HG03432 (cell line): ENCODE data around the gene LIMCH1.

ENCODE experiments used
- ATAC-seq: cut with Tn5 transposase; IDR thresholded peaks from one replicate; pipeline ENCODE4 v1.9.1; 2021; ENCODE audit warnings: mild to moderate bottlenecking, moderate library complexity; ENCODE audit not compliant: unreplicated experiment

The LIMCH1 gene

DNA sequence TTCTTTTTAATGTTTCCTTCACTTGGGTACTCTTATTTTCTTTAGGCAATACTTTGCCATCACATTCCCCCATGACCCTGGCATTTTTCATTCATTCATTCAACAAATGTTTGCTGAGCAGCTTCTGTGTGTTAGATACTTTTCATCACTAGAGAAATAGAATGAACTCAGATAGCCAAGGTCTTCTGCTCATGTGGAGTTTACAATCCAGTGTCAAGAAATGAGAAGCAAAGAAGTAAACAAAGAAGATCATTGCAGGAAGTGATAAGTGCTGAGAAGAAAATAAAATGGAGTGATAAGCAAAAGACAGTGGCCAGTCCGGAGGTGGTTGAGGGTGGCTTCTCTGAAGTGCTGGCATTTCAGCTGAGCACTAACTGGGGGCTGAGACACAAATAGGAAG is 63.1 kb downstream of the LIMCH1 start:
- no peak for ATAC-seq

DNA sequence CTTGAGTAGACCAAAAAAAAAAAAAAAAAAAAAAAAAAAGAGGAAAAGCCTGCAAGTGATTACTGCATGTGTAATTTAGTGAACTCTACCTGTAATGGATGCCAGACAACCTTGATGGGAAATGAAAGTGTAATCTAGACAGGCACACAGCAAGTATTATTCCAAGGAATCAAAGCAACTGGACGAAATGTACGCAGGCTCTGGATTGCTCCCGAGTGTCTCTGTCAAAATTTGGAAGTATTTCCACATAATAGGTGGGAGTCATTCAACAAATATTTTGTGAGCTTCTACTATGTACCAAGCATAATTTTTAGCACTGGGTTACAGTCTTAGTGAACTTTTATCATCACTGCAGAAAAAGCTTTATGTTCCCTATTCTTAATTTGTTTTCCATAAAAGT is 64.2 kb downstream of the LIMCH1 start:
- ATAC-seq: no peak

DNA sequence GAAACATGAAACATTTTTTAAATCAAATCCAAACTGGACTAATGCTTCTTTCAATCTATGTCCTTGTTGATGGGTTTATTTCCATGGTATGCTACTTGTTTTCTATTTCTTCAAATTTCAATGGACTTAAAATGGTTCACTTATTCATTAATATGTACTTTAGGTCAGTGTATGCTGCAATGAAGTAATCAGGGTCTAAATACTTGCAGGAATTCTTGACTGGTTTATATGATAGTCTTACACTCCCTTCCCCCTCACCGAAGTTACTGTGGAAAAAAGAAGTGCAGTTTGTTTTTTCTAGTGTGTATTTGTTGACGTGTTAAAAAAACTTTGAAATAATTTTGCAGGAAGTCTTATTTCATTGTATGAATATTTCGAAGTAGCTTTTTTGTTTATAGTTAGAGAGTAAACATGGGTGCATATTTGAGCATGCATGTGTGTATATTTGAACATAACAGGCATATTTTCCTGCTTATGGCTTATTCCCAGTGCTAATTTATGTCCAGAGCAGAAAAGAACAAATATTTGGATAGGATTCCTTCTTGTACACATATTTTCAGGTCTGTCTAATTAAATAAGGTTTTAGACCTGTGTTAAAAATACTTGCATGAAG is 65.0 kb downstream of the LIMCH1 start:
- ATAC-seq: no peak

DNA sequence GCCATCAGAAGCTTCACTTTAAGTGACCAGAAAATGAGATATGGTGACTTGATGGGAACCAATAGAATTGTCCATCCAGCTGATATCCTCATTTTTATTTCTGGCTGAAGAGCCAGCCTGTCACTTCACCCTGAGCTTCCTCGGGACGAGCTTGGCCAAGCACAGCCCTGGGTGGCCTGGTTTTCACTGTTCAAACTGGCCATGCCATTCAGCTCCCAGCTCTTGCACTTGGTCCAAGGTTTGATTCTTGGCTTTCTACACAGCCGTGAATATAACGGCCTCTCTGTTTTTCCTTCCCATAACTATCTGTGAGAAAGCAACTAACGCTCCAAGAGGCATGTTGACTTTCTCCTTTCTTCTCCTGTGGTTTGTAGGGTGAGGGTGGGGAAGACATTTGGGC is 71.9 kb downstream of the LIMCH1 start:
- no peak for ATAC-seq

DNA sequence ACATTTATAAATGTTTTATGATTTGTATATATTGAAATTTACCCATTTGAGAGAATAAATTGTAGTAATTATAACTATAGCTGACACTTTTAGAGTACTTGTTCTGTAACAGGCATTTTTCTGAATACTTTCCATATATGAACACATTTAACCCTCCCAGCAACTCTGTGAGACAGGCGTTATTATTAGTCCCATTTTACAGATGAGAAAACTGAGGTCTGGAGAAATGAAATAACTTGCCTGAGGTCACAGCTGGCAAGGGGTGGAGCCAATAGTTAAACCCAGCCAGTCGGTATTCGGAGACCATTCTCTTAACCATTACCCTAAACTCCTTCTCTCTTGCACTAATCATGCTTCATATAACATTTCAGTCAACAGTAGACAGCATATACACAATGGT is 72.5 kb downstream of the LIMCH1 start:
- no peak for ATAC-seq

DNA sequence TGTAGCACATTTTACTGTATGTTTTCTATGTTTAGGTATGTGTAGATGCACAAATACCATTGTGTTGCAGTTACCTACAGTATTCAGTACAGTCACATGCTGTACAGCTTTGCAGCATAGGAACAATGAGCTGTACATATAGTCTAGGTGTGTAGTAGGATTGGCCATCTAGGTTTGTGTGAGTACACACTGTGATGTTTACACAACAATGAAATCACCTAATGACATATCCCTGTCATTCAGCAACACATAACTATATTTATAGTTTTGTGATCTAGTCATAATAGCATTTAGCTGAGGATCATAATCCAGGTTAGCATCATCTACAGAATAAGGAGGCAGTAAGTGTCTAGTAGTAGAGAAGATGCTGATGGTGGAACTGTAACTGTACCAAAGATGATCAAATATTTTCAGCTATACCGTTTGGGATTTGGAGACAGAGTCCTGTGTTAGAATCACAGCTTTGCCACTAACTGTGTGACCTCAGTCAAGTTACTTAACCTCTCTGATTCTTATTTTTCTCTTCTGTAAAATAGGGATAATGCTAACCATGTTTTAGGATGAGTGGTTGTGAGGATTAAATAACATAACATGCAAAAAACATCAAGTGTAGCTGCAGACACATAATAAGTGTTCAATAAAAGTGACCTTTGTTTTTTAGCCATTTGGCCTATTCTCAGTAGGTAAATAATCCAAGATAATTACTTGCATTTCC is 73.3 kb downstream of the LIMCH1 start:
- ATAC-seq: no peak

DNA sequence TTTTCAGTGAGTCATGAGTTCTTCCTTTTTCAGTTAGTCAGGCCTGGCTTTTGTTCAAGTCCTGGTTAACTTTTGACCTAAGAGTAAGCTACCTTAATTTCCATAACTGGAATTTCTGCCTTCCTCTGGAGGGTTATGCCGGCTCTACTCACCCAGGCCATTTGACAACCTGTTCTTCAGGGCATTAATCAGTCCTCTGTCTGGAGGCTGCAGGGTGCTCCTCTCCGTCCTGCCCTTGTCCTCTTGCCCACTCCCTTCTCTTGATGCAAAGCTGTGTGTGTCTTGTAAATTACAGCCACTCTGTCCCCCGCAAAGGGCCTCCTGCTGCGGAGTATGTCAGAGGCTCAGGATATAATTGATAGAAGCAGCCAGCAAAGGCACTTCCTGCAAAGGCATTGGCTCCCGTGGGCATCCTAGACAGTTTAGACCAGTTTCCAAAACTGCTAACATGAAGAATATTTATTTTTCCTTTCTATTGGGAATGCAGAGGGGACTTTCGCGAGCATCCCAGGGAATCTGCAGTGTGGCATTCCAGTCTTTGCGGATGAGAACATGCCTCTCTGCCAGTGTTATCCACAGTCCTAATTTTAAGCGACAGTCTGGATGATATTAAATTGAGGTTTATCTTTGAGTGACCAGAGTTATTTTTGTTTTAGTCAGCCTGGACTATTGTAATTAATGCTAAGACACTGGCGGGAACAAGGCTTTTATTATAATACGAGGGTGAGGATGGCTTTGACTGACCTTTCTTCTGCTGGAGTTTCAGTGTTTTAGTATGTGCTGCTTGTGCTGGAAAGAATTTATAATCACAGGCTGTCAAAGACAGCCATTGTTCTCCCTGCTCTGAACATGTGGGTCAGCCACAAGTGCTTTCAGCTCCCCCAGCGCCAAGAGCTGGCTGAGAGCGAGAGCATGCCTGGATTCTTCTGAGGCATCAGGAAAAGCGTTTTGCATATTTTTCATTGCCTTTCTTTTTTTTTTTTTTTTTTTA is 74.2 kb downstream of the LIMCH1 start:
- ATAC-seq: no peak

DNA sequence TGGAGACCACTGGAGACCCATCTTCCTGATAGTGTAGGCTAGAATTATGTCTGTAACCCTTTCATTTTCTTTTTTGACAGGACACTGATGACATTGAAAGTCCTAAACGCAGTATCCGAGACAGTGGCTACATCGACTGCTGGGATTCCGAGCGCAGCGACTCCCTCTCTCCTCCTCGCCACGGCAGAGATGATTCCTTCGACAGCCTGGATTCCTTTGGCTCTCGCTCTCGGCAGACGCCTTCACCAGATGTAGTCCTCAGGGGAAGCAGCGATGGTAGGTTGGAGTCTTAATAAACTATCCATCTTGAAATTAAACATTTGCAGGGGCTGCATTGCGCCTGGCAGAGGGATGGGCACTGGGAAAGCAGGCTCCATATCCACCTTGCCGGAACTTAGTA is 75.4 kb downstream of the LIMCH1 start:
- no peak for ATAC-seq

DNA sequence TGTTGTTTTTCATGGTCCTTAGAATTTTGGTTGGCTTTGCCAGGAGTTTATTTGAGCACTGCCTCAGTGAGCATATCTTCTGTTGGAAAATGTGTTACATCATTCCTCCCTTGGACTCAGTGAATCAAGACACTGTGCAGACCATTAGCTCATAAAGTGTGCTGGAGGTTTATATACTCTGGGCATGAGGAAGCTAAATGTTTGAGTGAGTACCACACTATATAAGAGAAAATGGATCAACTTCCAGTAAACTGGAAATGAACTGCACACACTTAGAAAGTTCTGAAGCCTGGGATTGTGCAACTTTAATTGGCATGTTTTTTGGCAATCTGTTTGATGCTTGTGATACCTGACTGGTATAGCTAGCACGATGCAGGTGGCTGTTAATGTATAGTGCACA is 75.9 kb downstream of the LIMCH1 start:
- no peak for ATAC-seq

DNA sequence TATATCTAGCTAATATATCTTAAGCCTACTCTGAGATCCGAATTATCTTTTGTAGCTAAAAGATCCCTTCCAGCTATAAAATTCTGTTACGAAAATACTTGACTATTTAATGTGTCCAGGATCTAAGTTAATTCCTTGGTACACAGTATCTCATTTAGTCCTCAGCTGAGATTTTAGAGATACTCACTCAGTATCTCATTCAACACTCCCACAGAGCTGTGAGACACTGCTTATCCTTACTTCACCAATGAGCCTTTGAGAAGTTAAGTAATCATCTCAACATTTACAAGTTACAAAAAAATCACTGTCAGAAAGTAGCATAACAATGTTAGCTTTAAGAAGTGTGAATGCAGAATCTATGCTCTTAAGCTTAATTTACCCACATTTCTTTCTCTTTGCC is 76.6 kb downstream of the LIMCH1 start:
- no peak for ATAC-seq

DNA sequence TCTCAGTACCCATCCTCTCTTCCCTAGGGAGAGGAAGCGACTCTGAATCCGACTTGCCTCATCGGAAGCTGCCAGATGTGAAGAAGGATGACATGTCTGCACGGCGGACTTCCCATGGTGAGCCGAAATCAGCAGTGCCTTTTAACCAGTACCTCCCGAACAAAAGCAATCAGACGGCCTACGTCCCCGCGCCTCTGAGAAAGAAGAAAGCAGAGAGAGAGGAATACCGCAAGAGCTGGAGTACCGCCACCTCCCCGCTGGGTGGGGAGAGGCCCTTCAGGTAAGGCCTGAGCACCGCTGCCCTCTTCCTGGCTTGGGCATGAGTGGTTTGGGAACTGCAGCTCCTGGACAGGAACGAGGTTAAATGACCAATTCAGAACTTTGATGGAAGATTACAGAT is 81.2 kb downstream of the LIMCH1 start:
- ATAC-seq: no peak

DNA sequence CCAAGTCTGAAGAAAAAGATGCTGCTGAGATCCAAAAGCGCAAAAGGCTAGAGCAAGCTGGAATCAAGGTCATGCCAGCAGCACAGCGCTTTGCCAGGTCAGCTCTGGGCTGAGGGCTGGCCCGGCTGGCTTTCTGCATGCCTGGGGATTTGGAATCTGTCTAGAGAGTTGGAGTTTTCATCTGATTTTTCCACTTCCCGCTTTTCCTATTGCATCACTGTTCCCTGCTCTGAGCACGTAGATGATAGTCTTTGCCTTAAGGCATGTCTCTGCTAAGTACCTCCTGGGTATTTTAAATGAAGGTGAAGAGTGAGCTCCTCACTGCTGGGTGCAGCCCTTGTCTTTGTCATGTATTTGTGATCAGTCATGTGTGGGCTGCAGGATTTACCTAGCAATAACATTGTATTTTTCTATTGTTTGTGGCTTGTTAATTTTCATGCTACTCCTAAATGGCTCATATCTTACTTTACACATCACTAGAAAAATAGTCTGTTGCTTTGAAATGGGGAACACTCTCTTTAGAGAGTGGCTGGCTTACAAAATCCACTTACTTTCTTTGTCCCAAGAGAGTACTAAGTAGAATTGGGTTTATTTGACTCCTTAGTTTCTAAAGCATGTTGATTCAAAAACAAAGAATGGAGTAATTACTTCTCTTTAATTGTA is 82.8 kb downstream of the LIMCH1 start:
- no peak for ATAC-seq

DNA sequence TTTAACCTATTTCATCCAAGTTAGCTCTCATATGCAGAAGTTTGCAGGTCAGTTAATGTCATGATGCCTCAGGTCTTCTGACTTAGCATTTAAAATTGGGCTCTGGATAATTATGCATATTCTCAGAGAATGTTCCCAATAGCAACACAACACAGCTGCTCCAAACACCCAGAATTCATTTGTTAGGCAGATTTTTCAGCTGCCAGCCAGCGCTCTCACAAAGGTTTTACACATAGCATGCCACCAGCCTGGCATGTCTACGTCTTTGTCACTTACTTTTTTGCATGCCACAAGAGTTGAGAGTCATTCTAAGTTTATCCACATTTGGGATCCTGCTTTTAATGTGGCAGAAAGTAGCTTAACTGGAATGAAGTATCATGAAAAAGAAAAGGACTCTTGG is 84.8 kb downstream of the LIMCH1 start:
- ATAC-seq: no peak

DNA sequence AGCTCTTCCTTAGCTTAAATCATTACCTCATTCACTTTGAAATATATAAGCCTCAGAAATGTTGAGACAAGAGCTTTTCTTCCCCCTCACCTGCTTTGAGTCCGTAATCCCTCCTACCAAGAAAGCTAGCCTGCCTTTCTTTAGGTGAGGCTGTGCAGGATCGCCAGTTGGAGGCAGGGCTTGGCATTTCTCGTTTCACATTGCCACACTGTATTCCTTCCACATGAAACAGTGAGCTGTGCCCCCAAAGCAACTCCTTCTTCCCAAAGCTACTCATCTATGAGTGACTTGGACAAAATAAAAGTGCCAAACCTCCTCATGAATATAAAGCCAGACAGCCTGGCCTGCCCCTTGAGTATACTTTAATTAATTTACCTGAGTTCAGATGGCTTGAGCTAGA is 86.8 kb downstream of the LIMCH1 start:
- no peak for ATAC-seq

DNA sequence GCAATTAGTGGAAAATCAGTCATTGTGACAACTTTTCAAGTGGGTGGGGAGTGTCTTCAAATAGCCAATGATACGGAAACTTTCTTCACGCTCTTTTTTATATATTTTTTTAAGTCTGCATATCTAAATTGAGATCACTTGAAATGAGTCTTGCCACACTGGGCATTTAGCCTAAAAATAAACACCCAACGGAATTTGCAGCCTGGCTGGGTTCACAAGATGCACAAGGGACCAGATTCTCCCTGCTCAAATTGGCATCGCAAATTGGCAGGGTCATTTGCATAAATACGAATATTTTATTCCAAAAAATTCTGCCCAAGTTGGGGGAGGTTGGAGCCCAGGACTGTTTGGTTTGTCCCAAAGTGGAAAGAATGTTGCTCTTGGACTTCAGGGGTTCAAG is 87.6 kb downstream of the LIMCH1 start:
- ATAC-seq: no peak

DNA sequence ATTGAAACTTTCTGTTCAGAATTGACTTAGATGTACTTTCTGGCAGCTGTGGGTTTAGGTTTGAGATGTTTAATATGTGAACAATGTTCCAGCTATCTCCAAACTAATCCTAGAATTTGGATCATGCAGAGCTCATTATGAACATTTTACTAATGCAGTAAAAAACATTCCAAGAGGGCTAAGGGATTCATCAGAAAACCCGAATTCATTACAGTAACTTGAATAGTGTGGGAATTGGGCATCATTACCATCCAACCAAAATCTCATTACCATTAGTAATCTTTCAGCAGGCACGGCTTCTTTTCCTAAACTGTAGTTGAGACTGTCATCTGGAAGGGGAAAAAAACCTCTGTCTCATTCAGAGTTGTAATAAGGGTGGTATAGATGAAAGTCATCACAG is 91.0 kb downstream of the LIMCH1 start:
- ATAC-seq: no peak

DNA sequence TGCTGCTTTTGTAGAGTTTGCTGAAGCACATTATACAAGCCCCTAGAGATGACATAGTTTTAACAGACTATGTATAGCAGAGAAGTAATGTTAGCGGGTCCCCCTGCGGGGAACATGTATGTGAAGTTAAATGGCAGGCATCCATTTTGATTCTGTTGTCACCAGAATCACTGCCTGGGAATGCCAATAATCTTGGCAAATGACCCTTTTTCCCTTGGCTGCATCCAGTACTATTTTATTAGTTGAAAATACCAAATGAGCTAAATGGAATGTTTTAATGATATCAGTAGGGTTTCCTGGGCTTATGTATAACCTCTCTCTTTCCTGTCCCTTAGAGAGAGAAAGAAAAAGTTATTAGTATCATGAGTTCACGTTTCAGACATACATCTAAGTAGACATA is 93.6 kb downstream of the LIMCH1 start:
- no peak for ATAC-seq

DNA sequence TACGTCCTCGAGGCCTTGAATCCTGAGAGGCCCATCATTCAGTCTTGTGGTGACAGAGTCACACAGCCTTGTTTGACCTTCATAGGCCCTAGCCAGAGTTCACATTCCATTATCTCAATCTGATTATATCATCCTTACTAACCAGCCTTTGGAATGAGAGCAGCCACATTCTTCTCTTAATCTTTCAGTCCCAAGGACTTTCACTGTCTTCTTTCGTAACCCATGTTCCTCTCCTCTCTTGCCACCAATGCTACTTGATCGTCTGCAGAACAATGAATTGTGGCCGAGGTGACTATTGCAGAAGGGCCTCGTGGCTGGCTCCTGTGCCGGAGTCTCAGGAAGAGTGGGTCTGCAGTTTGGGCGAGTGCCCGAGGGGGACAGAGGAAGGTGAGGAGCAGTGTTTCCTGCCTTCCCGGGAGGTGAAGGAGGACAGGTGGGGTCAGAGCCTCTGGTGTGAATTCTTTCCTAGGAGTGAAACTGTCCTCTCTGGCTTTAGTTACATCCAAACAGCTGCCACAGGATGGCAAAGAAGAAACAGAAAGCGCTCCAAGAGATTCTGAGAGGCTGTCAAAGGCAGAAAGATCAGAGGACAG is 94.6 kb downstream of the LIMCH1 start:
- ATAC-seq: no peak

DNA sequence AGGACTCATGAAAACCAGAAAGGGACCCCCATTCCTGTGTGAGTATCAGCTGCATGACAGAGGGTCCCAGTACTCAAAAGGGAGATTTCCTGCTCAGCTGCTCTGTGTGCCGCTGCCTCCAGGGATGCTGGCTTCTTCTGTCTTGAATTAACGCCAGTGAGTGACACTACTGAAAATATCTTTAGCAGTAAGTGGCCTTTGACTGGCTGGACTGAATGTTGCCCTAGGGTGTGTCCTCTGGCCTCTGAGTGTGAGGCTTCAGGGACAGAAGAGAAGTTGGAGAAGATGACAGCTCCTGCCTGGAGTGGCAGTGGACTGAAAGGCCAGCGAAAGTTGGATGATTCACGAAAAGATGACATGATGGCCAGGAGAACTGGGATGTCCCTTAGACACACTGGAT is 95.4 kb downstream of the LIMCH1 start:
- no peak for ATAC-seq

DNA sequence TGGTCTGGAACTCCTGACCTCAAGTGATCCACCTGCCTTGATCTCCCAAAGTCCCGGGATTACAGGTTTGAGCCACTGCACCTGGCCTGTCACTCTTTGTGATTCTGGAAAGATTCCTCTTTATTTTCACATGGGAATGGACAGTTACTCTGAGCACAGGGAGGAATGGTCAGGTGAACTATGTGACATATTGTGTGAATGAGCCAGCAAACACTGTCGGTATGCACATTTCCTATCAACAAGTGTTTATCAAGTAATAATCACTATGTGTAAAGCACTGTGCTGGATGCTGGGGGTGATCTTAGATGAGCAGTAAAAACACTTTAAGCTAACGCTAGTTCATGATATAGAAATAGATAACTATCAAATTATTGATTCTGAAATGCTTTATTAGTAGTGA is 97.5 kb downstream of the LIMCH1 start:
- ATAC-seq: no peak

DNA sequence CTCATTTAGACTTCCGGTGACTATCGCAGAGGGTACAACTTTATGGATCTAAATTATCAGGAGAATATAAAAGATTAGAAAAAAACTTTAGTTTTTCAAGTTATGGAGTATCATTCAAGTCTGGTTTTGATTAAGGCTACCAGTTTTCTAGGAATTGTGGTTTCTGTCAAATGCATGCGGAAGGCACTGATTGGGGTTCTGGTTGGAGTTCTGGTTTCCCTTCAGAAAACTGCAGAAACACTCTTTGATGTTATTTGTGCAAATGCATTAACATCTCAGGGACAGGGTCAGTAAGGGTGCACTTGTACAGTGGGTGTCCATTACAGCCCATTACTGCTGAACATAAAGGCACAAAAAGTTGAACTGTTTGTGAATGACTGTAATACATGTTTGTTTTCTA is 100.2 kb downstream of the LIMCH1 start:
- no peak for ATAC-seq
